Omental fat pad (tissue), 4 donors: Measurements from ENCODE around the gene OTX1. TPM values are rescaled to one million over a fixed set of nuclear protein-coding genes. Genes with fewer than 3 reads are reported as not detected.

Source experiments
- ATAC-seq: fragments of 150-250 bp; one replicate; pipeline ENCODE4 v1.9.1; 2016; ENCODE audit warnings: mild to moderate bottlenecking, moderate library complexity; ENCODE audit not compliant: low FRiP score
- DNase-seq: peaks from one replicate; pipeline ENCODE4 v3.0.0-alpha.2; 2019; ENCODE audit warnings: low spot score
- total RNA-seq, 4 donors: library from RNA; depleted of rRNA; stranded (reverse); fragments of >200 nt; gene quantifications; one replicate each; pipeline ENCODE4 v1.1.0, GENCODE V29; 2016
- TF ChIP-seq, protein P1 (sequence below), 3 donors: fragments of 450-650 bp; IDR thresholded peaks; one replicate each; pipeline ENCODE4 v1.5.1; 2016 to 2017; ENCODE audit warnings: antibody characterized with exemption in 3 of 3, mild to moderate bottlenecking in 3 of 3, moderate library complexity in 2 of 3

OTX1 gene
- total RNA-seq, 4 donors from 2014 or later: 0.37 TPM; not detected in 3

DNA sequence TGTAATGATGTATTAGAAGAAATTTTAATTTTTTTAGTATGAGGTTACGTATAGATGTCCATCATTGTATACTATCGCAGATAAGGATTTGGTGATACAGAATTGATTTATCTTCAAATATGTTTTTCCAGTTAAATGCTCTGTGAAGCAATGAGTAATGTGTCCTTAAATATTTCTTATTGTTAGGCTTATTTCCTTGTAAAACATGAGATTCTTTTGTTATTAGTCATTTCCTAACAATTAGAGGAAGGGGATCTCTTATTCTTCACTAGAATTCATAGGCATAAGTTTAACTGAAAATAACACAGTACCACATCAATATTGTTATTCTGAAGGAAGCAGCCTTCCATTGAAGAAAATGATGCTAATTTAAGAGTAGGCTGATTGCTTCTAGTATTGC is 15.5 kb upstream of the OTX1 start:
- ATAC-seq (no peak), DNase-seq (no peak)
- TF ChIP-seq, protein P1, sequence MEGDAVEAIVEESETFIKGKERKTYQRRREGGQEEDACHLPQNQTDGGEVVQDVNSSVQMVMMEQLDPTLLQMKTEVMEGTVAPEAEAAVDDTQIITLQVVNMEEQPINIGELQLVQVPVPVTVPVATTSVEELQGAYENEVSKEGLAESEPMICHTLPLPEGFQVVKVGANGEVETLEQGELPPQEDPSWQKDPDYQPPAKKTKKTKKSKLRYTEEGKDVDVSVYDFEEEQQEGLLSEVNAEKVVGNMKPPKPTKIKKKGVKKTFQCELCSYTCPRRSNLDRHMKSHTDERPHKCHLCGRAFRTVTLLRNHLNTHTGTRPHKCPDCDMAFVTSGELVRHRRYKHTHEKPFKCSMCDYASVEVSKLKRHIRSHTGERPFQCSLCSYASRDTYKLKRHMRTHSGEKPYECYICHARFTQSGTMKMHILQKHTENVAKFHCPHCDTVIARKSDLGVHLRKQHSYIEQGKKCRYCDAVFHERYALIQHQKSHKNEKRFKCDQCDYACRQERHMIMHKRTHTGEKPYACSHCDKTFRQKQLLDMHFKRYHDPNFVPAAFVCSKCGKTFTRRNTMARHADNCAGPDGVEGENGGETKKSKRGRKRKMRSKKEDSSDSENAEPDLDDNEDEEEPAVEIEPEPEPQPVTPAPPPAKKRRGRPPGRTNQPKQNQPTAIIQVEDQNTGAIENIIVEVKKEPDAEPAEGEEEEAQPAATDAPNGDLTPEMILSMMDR (IDR thresholded peaks at IDR 0.05): no peak

DNA sequence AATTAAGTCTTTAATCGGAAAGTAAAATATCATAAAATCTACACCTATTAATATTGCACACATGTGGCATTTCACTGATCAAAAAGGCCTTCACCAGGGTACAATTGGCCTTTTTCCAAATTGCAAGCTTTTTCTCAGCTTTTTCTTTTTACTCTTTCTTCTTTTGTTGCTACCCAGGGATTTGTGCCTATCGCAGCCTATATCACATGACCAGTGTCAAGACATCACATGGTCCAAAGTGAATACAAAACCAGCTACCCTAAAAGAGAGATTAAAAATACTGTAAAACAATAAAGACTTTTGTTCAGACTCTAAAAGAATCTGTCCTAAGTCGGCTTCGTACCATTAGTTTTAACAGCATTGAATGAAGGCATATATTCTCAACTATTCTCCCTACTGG is 15.0 kb upstream of the OTX1 start:
- TF ChIP-seq, protein P1 (IDR thresholded peaks at IDR 0.05): no peak
- DNase-seq (no peak), ATAC-seq (no peak)

DNA sequence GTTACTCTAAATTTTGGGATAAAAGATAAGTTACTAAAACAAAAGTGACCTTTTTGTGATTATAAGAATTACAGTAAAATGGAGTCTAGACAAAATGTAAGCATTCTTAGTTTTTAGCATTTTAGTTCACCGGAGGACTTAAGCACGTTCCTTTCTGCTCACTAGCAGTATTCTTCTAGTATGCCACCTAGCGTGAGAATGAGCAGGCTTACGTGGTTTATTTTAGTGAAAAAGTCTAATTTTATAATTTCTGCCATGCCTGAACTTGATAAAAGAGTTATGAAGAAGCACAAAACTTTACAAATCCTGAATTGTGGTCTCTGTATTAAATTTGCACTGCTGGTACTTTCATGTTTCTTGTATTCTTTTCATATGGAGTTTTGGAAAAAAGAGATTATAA is 12.6 kb upstream of the OTX1 start:
- ATAC-seq: no peak
- no peak for DNase-seq
- TF ChIP-seq, protein P1 (IDR thresholded peaks at IDR 0.05): no peak

DNA sequence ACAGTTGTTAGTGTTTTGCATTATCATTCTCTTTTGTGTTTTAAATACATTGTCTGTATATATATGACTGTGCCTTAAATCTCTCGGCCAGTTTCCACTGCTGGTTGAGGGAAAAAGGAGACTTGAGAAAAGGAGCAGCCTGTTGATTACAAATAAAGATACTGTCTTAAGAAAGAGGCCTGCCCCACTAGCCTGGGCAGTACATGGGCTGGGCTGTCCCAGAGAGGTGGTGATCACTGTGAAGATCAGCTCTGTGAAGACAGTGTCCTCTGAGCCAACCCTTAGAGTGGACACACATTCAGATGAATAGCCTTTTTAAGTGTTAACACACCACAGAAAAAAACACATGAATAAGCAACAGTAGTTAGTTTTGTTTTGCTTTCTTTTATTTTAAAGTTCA is 10.0 kb upstream of the OTX1 start:
- TF ChIP-seq, protein P1 (IDR thresholded peaks at IDR 0.05): no peak
- DNase-seq: no peak
- ATAC-seq: no peak

DNA sequence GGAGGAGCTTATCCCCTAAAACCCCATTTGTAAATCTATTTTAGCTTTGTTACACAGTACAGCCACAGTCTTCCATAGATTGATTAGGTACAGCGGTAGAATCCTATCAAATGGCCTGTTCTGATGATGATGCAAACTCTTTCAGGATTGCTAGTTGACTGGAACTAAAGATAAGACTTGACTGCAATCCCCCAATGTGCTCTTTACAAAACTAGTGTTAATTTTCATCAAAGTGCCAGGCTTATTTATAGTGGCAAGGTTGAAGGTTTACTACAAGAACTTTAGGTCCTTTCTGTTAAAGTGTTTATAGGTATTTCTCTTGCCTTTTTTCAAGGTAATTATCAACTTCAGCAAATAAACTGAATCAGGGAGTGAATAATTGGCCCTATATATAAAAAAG is 9.0 kb upstream of the OTX1 start:
- DNase-seq (no peak), ATAC-seq (no peak)
- TF ChIP-seq, protein P1 (IDR thresholded peaks at IDR 0.05): no peak

DNA sequence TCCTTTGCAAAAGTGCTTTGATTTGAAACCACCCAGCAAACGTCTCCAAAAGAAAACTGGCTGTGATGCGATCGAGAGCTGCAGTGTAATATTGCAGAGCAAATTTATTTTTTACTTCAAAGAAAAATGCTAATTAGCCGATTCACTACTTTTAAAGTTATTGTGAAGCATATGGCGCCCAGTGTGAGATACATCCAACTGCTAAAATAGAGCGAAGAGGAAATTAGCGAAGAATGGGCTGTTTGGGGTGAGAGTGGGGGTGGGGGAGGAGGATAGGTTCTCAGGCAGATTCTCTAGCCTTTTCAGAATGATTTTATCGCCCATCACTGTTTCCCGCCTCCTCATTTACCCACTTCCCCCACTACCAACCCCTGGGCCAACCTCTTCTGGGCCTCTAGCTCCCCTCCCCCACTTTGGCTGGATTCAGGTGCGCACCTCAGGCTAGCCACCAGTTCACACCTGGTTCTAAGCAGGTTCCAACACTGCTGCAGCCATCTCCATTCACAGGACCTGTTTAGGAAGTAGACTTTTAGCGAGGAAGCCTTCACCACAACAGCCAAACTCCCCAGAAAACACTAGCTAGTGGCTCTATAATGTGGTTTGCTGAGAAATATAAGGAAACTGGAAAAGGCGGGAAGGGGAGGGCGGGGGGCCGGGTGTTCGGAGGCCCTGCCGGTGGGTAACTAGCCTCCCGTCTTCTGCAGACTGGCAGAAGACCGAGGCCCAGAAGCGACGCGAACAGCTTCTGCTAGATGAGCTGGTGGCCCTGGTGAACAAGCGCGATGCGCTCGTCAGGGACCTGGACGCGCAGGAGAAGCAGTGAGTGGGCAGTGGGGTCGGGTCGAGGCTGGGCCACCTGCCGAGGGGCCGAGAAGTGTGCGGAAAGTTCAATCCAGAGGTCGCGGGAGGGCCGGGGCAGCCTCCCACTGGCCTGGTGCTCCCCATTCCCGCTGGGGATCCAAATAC is 6.0 kb upstream of the OTX1 start:
- ATAC-seq (no peak), DNase-seq (no peak)
- TF ChIP-seq, protein P1 (IDR thresholded peaks at IDR 0.05): no peak

DNA sequence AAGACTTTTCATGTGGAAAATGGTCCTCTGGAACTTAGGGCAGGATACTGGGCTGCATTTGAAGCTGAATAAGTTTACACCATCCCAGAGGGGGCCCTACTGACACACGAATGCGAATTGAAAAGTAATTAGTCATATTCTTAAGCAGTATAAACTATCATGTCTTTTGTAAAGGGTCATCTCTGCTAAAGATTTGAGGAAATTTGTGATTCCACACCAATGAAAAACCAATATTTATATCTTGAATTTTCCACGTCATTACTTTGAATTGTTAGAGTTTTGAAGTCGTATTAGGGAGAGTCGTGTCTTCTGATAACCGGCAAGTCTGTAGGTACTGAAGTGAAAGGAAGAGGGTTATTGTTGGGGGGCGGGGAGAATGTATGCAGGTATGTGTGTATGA is 4.1 kb upstream of the OTX1 start:
- DNase-seq: no peak
- TF ChIP-seq, protein P1 (IDR thresholded peaks at IDR 0.05): no peak
- ATAC-seq: no peak
